ENCODE results near the gene CFL1. TPM values are rescaled to one million over a fixed set of nuclear protein-coding genes. Genes with fewer than 3 reads are reported as not detected.

CFL1 gene
- total and polyA plus RNA-seq, 8 donors, result 389 to 1,430 (median 667) TPM

- no peak overlapping the region for H3K4me3 ChIP-seq
- peak overlapping the region in 1 of 5 donors; percentile 20 for H3K27ac ChIP-seq
- 81 to 87% (median 84%) methylated on average over 14 to 19 of the region's 19 CpGs for WGBS, 5 donors
- peaks cover 30 to 76% (median 64%) of the 10 kb centered on the region in 4 donors for H3K36me3 ChIP-seq
- intact Hi-C loops (cut with DNase I; ENCODE audit: low total_unique reads), result no loop called here
- peaks cover 26 to 56% (median 36%) of the 10 kb centered on the region in 4 donors for H3K4me1 ChIP-seq
- H3K9me3 ChIP-seq, result no peaks in the 10 kb centered on the region
- no peak for TF ChIP-seq POLR2AphosphoS5 (IDR thresholded peaks at IDR 0.05)
- TF ChIP-seq, protein P1, sequence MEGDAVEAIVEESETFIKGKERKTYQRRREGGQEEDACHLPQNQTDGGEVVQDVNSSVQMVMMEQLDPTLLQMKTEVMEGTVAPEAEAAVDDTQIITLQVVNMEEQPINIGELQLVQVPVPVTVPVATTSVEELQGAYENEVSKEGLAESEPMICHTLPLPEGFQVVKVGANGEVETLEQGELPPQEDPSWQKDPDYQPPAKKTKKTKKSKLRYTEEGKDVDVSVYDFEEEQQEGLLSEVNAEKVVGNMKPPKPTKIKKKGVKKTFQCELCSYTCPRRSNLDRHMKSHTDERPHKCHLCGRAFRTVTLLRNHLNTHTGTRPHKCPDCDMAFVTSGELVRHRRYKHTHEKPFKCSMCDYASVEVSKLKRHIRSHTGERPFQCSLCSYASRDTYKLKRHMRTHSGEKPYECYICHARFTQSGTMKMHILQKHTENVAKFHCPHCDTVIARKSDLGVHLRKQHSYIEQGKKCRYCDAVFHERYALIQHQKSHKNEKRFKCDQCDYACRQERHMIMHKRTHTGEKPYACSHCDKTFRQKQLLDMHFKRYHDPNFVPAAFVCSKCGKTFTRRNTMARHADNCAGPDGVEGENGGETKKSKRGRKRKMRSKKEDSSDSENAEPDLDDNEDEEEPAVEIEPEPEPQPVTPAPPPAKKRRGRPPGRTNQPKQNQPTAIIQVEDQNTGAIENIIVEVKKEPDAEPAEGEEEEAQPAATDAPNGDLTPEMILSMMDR (IDR thresholded peaks at IDR 0.05), result no peak
- no peak for TF ChIP-seq POLR2A (IDR thresholded peaks at IDR 0.05)
- TF ChIP-seq EP300 (IDR thresholded peaks at IDR 0.05), result no peak
- DNase-seq, result no peak
- no peaks in the 10 kb centered on the region for H3K27me3 ChIP-seq
Measured at GRCh38 chr11:65868076-65868667, 10.2 kb upstream of the CFL1 start.

DNA sequence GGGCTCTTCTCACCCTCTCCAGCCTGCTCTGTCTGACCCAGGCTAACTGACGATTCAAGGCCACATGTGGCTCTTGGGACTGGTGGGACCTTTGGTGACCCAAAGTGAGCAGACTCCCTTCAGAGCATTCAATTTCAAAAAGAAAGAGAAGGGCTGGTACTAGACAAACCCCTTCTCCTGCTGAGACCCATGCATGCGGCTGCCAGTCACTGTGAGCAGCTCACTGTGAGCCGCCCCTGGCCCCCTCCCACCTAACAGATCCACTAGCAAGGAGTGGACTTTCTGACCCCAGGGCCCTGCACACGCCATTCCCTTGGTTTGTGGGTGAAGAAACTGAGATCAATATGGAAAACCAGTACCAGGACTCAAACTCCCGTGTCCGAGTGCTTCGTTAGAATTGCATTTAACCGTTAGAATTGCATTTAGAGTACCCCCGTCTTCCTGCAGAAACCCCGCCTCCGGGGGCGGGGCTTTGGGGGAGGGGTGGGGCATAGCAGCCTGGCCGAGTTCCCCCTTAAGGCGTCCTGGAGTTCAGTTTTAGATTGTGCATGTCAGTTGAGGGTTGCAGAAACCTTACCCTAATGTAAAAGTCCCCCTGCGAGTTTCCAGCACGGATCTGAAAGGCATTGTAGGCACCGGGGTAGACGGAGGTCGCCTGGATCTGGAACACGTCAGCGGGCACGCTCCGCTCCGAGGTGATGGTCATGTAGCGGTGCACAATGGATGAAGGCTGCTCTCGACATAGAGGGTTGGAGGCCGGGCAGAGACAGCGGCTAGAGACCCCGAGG, 9.5 kb upstream of the CFL1 start:
- no peak overlapping the region for H3K4me3 ChIP-seq
- intact Hi-C loops (cut with DNase I; ENCODE audit: low total_unique reads), result no loop called here
- WGBS, 5 donors, result 60 to 71% (median 63%) methylated on average over 27 to 29 of the region's 29 CpGs
- peaks cover 37 to 83% (median 71%) of the 10 kb centered on the region in 4 donors for H3K36me3 ChIP-seq
- no peaks in the 10 kb centered on the region for H3K9me3 ChIP-seq
- TF ChIP-seq POLR2A (IDR thresholded peaks at IDR 0.05) (no peak), POLR2AphosphoS5 (IDR thresholded peaks at IDR 0.05) (no peak), EP300 (IDR thresholded peaks at IDR 0.05) (no peak)
- TF ChIP-seq, protein P1 (IDR thresholded peaks at IDR 0.05), result no peak
- H3K27ac ChIP-seq, result no peak overlapping the region
- no peak for DNase-seq
- H3K27me3 ChIP-seq, result no peaks in the 10 kb centered on the region
- peaks cover 20 to 58% (median 34%) of the 10 kb centered on the region in 4 donors for H3K4me1 ChIP-seq

DNA sequence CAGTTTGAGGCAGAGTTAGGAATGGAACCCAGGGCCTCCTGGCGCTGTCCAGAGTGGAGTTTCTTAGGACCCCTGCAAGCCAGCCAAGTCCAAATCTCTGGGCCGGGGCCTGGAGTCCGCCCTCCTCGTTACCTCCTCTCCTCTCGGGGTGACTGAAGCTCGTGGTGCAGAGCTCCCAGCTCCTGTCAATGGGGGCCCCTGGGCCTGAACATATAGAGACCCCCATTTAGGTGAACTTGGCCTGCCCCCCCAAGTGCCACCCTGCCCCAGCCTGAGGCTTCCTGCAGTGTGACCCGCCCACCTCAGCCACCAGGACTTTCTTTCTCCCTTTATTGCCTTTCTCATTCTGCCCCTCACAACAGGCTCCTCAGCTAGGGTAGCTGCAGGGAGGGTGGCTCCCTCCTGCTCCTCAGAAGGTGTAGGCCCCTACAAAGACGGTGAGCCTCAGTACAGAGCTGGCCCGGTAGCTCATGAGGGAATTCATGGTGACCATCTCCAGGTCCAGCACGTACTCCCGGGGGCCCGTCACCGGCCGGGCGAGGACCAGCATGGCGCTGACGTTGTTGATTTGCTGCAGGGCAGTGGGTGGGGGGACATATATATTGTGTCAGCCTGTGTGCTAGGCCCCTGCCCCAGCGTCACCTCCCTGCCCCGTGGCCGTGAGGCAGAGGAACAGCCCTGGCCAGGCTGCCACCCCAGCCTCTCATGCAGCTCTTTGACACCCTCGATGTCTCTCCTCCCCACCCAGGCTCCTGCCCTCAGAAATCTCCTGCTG, 8.7 kb upstream of the CFL1 start:
- H3K4me3 ChIP-seq, result no peak overlapping the region
- H3K27ac ChIP-seq, result no peak overlapping the region
- peaks cover 43 to 91% (median 79%) of the 10 kb centered on the region in 4 donors for H3K36me3 ChIP-seq
- TF ChIP-seq, protein P1 (IDR thresholded peaks at IDR 0.05), result no peak
- TF ChIP-seq POLR2AphosphoS5 (IDR thresholded peaks at IDR 0.05), result no peak
- TF ChIP-seq POLR2A (IDR thresholded peaks at IDR 0.05), result no peak
- TF ChIP-seq EP300 (IDR thresholded peaks at IDR 0.05), result no peak
- DNase-seq, result no peak
- intact Hi-C loops (cut with DNase I; ENCODE audit: low total_unique reads), result no loop called here
- H3K27me3 ChIP-seq, result no peaks in the 10 kb centered on the region
- H3K4me1 ChIP-seq, result peaks cover 18 to 59% (median 36%) of the 10 kb centered on the region in 4 donors
- no peaks in the 10 kb centered on the region for H3K9me3 ChIP-seq
- WGBS, 5 donors, result 83 to 89% (median 86%) methylated on average over 18 to 21 of the region's 21 CpGs

GRCh38 chr11:65865550-65866172, 7.7 kb upstream of the CFL1 start:
- H3K36me3 ChIP-seq, result peaks cover 43 to 88% (median 78%) of the 10 kb centered on the region in 4 donors
- no peak overlapping the region for H3K27ac ChIP-seq
- intact Hi-C loops (cut with DNase I; ENCODE audit: low total_unique reads), result no loop called here
- no peaks in the 10 kb centered on the region for H3K9me3 ChIP-seq
- no peak for DNase-seq
- peaks cover 14 to 58% (median 35%) of the 10 kb centered on the region in 4 donors for H3K4me1 ChIP-seq
- no peaks in the 10 kb centered on the region for H3K27me3 ChIP-seq
- WGBS, 5 donors, result 75 to 91% (median 85%) methylated on average over 9 of the region's 9 CpGs
- TF ChIP-seq POLR2A (IDR thresholded peaks at IDR 0.05) (no peak), POLR2AphosphoS5 (IDR thresholded peaks at IDR 0.05) (no peak), EP300 (IDR thresholded peaks at IDR 0.05) (no peak)
- TF ChIP-seq, protein P1 (IDR thresholded peaks at IDR 0.05), result no peak
- no peak overlapping the region for H3K4me3 ChIP-seq
